RCC 7860 (cell line): ENCODE data around the gene SAMD10.
"Not testable (repeated sequence)": the region's sequence is repeated elsewhere in the genome, so short reads cannot be mapped to it uniquely, and the experiment has no call there.

ENCODE experiments used
- DNase-seq: peaks from one replicate; pipeline ENCODE4 v3.0.0-alpha.2; 2015; ENCODE audit warnings: low spot score
- FAIRE-seq: peaks from 2 replicates; lab custom pipeline; 2012; peaks lifted over from hg19 to GRCh38; lab: Jason Lieb, UNC

Gene SAMD10

GRCh38 chr20:63969838-63970713, 9.4 kb downstream of the SAMD10 start, which contains the start of gene ZNF512B:
ZNF512B (minus strand) TSS chr20:63969930; CDS start chr20:63967950, 1,980 bp downstream.
- FAIRE-seq (no peak), DNase-seq (no peak)

GRCh38 chr20:63968928-63969760, 10.3 kb downstream of the SAMD10 start:
- DNase-seq, result no peak
- no peak for FAIRE-seq

GRCh38 chr20:63968136-63968927, 11.1 kb downstream of the SAMD10 start:
- DNase-seq (no peak), FAIRE-seq (no peak)

- no peak for DNase-seq
- no peak for FAIRE-seq
Observed at GRCh38 chr20:63967330-63968135, 11.9 kb downstream of the SAMD10 start.

- no peak for DNase-seq
- no peak for FAIRE-seq
Observed at GRCh38 chr20:63966944-63967322, 12.5 kb downstream of the SAMD10 start.

GRCh38 chr20:63966172-63966943, 13.1 kb downstream of the SAMD10 start:
- DNase-seq (no peak), FAIRE-seq (no peak)

- FAIRE-seq (no peak), DNase-seq (no peak)
Observed at GRCh38 chr20:63964412-63964811, 15.0 kb downstream of the SAMD10 start.

- no peak for FAIRE-seq
- no peak for DNase-seq
Observed at GRCh38 chr20:63963784-63964301, 15.6 kb downstream of the SAMD10 start.

- FAIRE-seq (no peak), DNase-seq (no peak)
Observed at GRCh38 chr20:63963348-63963741, 16.1 kb downstream of the SAMD10 start.

- DNase-seq, result no peak
- FAIRE-seq, result no peak
Observed at GRCh38 chr20:63962426-63963347, 16.8 kb downstream of the SAMD10 start.

- DNase-seq, result no peak
- no peak for FAIRE-seq
Observed at GRCh38 chr20:63961664-63962425, 17.6 kb downstream of the SAMD10 start.

GRCh38 chr20:63960654-63961621, 18.5 kb downstream of the SAMD10 start:
- not testable (repeated sequence) for FAIRE-seq, DNase-seq

GRCh38 chr20:63959699-63960075, 19.8 kb downstream of the SAMD10 start:
- no peak for DNase-seq
- FAIRE-seq, result no peak

- FAIRE-seq, result no peak
- DNase-seq, result no peak
Observed at GRCh38 chr20:63958964-63959698, 20.3 kb downstream of the SAMD10 start.

- FAIRE-seq, result no peak
- DNase-seq, result no peak
Observed at GRCh38 chr20:63958471-63958870, 21.0 kb downstream of the SAMD10 start.
